ENCODE data around the gene AP1M1.

DNA sequence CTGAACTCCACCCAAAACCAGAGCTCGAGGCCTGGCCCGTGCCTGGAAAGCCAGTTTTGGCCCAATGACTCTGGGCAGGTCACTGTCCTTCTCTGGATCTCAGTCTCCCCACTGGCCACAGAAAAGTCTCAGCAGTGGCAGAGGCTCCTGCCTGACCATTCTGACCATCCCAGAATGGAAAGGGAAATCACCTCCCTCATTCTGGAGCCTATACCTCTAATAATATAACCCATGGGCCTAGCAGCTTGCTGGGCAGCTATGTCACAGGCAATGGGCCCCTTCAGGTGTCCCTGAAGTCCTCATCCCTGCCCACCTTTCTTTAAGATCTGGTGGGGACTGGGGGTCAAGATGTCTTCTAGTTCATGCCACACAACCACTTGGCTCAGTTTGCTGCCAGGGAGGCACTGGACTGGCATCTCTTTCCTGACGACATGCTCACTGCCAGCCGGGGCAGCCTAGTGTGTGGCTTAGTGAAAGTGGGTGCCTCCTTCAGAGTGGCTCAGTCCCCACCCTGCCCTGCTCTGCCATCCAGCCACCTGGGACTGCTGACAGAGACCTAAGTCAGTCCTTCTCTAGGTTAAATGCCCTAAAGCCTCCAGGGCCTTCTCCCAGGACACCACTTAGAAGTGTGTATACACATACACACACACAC is 62.6 kb downstream of the AP1M1 start:
- no peak for TF ChIP-seq CSRNP3 (CRISPR knock-in tag; IDR thresholded peaks at IDR 0.05)
- TF ChIP-seq ZNF565 (CRISPR knock-in tag; conservative IDR thresholded peaks at IDR 0.05; ENCODE audit: low read depth) = no peak
- TF ChIP-seq, protein P1, sequence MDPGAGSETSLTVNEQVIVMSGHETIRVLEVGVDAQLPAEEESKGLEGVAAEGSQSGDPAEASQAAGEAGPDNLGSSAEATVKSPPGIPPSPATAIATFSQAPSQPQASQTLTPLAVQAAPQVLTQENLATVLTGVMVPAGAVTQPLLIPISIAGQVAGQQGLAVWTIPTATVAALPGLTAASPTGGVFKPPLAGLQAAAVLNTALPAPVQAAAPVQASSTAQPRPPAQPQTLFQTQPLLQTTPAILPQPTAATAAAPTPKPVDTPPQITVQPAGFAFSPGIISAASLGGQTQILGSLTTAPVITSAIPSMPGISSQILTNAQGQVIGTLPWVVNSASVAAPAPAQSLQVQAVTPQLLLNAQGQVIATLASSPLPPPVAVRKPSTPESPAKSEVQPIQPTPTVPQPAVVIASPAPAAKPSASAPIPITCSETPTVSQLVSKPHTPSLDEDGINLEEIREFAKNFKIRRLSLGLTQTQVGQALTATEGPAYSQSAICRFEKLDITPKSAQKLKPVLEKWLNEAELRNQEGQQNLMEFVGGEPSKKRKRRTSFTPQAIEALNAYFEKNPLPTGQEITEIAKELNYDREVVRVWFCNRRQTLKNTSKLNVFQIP (CRISPR knock-in tag; IDR thresholded peaks at IDR 0.05; ENCODE audit: borderline replicate concordance, low read depth) = no peak
- TF ChIP-seq, protein P2, sequence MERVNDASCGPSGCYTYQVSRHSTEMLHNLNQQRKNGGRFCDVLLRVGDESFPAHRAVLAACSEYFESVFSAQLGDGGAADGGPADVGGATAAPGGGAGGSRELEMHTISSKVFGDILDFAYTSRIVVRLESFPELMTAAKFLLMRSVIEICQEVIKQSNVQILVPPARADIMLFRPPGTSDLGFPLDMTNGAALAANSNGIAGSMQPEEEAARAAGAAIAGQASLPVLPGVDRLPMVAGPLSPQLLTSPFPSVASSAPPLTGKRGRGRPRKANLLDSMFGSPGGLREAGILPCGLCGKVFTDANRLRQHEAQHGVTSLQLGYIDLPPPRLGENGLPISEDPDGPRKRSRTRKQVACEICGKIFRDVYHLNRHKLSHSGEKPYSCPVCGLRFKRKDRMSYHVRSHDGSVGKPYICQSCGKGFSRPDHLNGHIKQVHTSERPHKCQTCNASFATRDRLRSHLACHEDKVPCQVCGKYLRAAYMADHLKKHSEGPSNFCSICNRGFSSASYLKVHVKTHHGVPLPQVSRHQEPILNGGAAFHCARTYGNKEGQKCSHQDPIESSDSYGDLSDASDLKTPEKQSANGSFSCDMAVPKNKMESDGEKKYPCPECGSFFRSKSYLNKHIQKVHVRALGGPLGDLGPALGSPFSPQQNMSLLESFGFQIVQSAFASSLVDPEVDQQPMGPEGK (CRISPR knock-in tag; IDR thresholded peaks at IDR 0.05; ENCODE audit: borderline replicate concordance) = no peak
- TF ChIP-seq SNAI2 (CRISPR knock-in tag; IDR thresholded peaks at IDR 0.05) = no peak
- no peak for TF ChIP-seq ARNTL (CRISPR knock-in tag; IDR thresholded peaks at IDR 0.05; ENCODE audit: borderline replicate concordance, low read depth)
- no peak for TF ChIP-seq ZC3H10 (CRISPR knock-in tag; IDR thresholded peaks at IDR 0.05)
- TF ChIP-seq ISL1 (CRISPR knock-in tag; IDR thresholded peaks at IDR 0.05) = no peak
- no peak for TF ChIP-seq TSHZ2 (CRISPR knock-in tag; IDR thresholded peaks at IDR 0.05)
- TF ChIP-seq RARB (CRISPR knock-in tag; IDR thresholded peaks at IDR 0.05) = no peak
- TF ChIP-seq OSR1 (CRISPR knock-in tag; IDR thresholded peaks at IDR 0.05) = no peak
- no peak for TF ChIP-seq BACH2 (CRISPR knock-in tag; IDR thresholded peaks at IDR 0.05; ENCODE audit: borderline replicate concordance)
